ENCODE measurements around the gene SMAD6. TPM values are rescaled to one million over a fixed set of nuclear protein-coding genes. Genes with fewer than 3 reads are reported as not detected.

SMAD6 gene
- polyA plus RNA-seq, 1 of the 3 experiments (the other 2 are of a cell fraction), result 4.5 TPM

- peaks cover 14 to 49% of the 10 kb centered on the region in 2 experiments for H3K4me1 ChIP-seq (ENCODE audit: control insufficient read depth in 1 of 2, insufficient read depth in 2 of 2, low read depth in 1 of 2, low read length in 1 of 2)
- no peaks in the 10 kb centered on the region for H3K36me3 ChIP-seq (replicated peaks in 1 of 2; ENCODE audit: control insufficient read depth in 1 of 2, insufficient read depth in 2 of 2, low read length in 1 of 2)
- no peaks in the 10 kb centered on the region for H3K9me3 ChIP-seq
- H3K4me3 ChIP-seq (ENCODE audit: low read depth in 2 of 2, low read length in 1 of 2), result no peak overlapping the region
- no peaks in the 10 kb centered on the region for H3K27me3 ChIP-seq (ENCODE audit: insufficient read depth)
- no peaks in the 10 kb centered on the region for H3K9me2 ChIP-seq
- no peak for TF ChIP-seq SIN3A (IDR thresholded peaks at IDR 0.05; ENCODE audit: borderline replicate concordance, low read depth, low read length)
- no peak for TF ChIP-seq SMC3 (IDR thresholded peaks at IDR 0.05; ENCODE audit: low read depth, low read length)
- no peak for TF ChIP-seq NRF1 (IDR thresholded peaks at IDR 0.05; ENCODE audit: low read depth, low read length)
- no peak for TF ChIP-seq ELF1 (IDR thresholded peaks at IDR 0.05)
- TF ChIP-seq GATA2 (CRISPR knock-in tag; IDR thresholded peaks at IDR 0.05), result no peak
- no peak for TF ChIP-seq JUND (IDR thresholded peaks at IDR 0.05)
- no peak for TF ChIP-seq MAX (IDR thresholded peaks at IDR 0.05; ENCODE audit: low read depth)
- no peak for TF ChIP-seq PBX3 (IDR thresholded peaks at IDR 0.05)
- TF ChIP-seq NFIC (IDR thresholded peaks at IDR 0.05; ENCODE audit: borderline replicate concordance), result no peak
- TF ChIP-seq GABPA (IDR thresholded peaks at IDR 0.05; ENCODE audit: low read depth), result no peak
- TF ChIP-seq TCF12 (IDR thresholded peaks at IDR 0.05), result no peak
- no peak for TF ChIP-seq MXI1 (IDR thresholded peaks at IDR 0.05; ENCODE audit: low read depth, low read length)
- TF ChIP-seq EZH2phosphoT487 (IDR thresholded peaks at IDR 0.05; ENCODE audit: borderline replicate concordance, low read depth), result no peak
- no peak for TF ChIP-seq EP300 (IDR thresholded peaks at IDR 0.05; ENCODE audit: borderline replicate concordance in 1 of 2, low read depth in 1 of 2, low read length in 1 of 2)
- TF ChIP-seq IRF3 (IDR thresholded peaks at IDR 0.05; ENCODE audit: low read depth, low read length), result no peak
- TF ChIP-seq RXRA (IDR thresholded peaks at IDR 0.05; ENCODE audit: borderline replicate concordance, low read depth), result no peak
- no peak for TF ChIP-seq RCOR1 (IDR thresholded peaks at IDR 0.05; ENCODE audit: low read length)
- no peak for TF ChIP-seq ZBTB33 (IDR thresholded peaks at IDR 0.05; ENCODE audit: borderline replicate concordance, low read depth)
- TF ChIP-seq RAD21 (IDR thresholded peaks at IDR 0.05; ENCODE audit: low read length), result no peak
- TF ChIP-seq FOSL2 (IDR thresholded peaks at IDR 0.05; ENCODE audit: borderline replicate concordance, low read depth), result no peak
- DNase-seq, result no peak
- peaks cover 58% of the 10 kb centered on the region for H4K20me1 ChIP-seq (ENCODE audit: insufficient read depth)
- peaks cover 99% of the 10 kb centered on the region for H3K79me2 ChIP-seq (ENCODE audit: insufficient read depth)
- POLR2A ChIA-PET, result no interaction called here
- CTCF ChIA-PET, result interaction anchor here (1.0 to 2.6 kb wide), 2 partner anchors 12 to 28 kb away, joined by 7 to 8 read pairs; no protein-coding TSS in a partner anchor
- H2AFZ ChIP-seq (ENCODE audit: low read depth), result no peak overlapping the region
- peaks cover 26% of the 10 kb centered on the region for H3F3A ChIP-seq (replicated peaks; ENCODE audit: insufficient read depth)
- no peak overlapping the region for H3K4me2 ChIP-seq
- 54% methylated on average over 2 of the region's 5 CpGs for WGBS (ENCODE audit: low lambda C conversion rate)
- peak overlapping the region in 1 of 2 experiments; percentile 79; a peak in 2 of 4 replicates for H3K27ac ChIP-seq (ENCODE audit: low read depth in 2 of 2, low read length in 1 of 2)
- H3K9ac ChIP-seq, result no peak overlapping the region; the same call in 1 of the 2 replicates
Observed at GRCh38 chr15:66746231-66746605, 44.2 kb downstream of the SMAD6 start.

Data from SK-N-SH (cell line).